HL-60/S4 (cell line): ENCODE data around the gene G2E3.
"Not testable (repeated sequence)": the region's sequence is repeated elsewhere in the genome, so short reads cannot be mapped to it uniquely, and the experiment has no call there.

Experiments
- in situ Hi-C: fragments of 300-500 bp; cut with MboI; formaldehyde crosslinking; loops from 2 replicates; pipeline ENCODE4 v1.14.3; 2022; ENCODE audit warnings: low sequenced_read_pairs

Gene G2E3

GRCh38 chr14:30558675-30559555 is at the start of gene G2E3:
TSS of gene G2E3 (plus strand) at chr14:30559158. CDS start at chr14:30581080, 21,922 bp downstream.
- in situ Hi-C loops, result no loop called here

- in situ Hi-C loops, result no loop called here
Observed at GRCh38 chr14:30517737-30518136, 41.2 kb upstream of the G2E3 start.

DNA sequence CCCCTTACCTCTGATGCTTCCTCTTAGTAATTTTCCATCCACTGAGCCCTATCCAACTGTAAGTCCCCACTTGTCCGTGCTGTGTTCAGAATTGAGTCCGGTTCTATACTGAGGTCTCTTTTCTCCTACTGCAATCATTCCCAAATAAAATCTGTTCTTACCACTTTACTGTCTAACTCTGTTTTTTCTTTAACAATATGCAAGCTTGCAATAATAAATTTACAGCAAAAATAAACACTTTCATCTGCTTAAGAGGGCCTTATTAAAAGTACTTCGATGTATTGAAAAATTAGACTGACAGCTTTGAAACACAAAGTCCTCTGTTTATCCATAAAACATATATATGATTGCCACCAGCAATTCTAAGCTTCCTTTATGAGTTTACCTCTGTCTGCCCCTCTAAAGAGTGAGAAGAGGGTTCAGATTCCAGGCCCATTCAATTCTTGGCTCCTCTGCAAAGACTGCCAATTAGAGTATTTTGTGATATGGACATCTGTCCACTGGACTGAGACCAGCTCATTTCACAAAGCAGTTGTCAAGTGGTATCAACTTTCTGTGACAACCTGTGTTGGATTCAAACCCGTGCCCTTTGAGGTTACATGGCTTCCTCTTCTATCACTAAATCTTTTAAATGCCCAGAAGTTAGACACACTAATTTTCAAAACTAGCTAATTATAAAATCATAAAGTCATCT is 39.9 kb upstream of the G2E3 start:
- in situ Hi-C loops, result no loop called here

DNA sequence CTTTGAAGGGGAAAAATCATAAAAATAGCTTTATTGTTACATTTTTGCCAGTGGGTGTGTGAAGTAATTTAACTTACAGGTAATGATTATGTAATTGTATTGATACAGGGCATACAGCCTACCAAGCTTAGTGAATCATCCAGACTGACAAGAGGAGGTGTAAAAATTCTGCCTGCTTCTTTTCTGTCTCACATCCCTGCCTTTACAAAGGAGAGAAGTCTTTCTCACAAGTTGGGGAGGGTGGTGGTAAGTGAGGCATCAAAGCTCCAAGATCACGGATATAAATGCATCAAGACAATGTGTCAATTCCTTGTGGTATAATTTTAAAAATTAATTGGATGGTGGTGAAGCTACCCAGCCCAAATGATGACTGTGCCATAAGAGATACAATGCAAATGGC is 39.0 kb upstream of the G2E3 start:
- in situ Hi-C loops, result no loop called here

GRCh38 chr14:30520536-30520935 is 38.4 kb upstream of the G2E3 start:
- in situ Hi-C loops, result no loop called here

GRCh38 chr14:30521899-30522736 is 36.8 kb upstream of the G2E3 start:
- in situ Hi-C loops, result no loop called here

DNA sequence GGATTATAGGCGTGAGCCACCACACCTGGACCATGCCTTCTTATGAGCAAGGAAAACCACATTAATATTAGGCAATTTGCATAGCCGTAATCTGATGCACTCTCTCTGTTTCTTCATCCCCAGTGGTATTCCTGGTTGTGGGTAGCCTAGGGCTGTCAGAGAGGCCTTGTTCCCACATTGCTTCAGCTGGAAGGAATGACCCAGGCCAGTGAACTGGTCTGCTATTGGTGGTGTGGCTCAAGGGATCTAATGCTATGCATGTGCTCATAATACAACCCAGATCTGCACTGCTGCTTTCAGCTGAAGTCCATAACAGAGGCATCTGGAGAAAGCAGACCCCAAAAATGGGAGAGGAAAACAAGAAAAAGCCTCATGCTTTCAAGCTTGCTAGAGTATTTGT is 33.1 kb upstream of the G2E3 start:
- in situ Hi-C loops, result no loop called here

DNA sequence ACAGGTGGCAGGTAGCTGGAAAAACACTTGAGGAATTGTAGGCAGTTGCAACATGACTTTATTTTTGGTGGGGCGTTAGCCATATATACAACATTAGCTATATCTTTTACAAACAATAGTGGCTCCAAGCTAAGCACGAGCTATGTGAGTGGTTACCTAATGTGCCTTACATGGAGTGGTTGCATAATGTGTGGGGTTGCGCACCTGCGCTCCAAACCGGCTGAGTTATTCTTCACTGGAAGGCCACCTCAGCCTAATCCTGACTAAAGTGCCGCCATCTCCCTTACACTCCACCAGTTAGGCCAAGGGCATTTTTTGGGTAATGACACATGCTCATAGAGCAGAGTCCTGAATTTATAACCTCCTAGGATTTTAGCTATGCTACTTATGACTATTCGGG is 31.8 kb upstream of the G2E3 start:
- in situ Hi-C loops, result no loop called here

DNA sequence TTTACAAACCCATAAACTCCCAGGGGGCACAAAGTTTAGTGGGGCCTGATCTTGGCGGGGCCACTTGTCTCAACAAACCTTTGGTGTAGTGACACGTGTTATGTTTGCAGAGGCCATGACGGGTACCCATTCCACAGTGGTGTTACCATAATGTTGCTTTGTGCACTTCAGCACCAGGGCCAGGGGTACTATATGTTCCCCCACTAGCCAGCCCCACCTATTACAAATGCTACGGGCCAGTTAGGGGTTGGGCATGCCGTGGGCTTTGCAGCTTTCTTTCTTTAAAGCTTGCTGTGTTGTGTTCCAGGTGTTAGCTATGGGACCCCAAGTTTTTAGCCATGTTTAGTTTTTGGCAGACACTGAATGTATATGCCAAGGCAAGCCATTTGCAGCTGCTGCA is 30.8 kb upstream of the G2E3 start:
- in situ Hi-C loops, result no loop called here

DNA sequence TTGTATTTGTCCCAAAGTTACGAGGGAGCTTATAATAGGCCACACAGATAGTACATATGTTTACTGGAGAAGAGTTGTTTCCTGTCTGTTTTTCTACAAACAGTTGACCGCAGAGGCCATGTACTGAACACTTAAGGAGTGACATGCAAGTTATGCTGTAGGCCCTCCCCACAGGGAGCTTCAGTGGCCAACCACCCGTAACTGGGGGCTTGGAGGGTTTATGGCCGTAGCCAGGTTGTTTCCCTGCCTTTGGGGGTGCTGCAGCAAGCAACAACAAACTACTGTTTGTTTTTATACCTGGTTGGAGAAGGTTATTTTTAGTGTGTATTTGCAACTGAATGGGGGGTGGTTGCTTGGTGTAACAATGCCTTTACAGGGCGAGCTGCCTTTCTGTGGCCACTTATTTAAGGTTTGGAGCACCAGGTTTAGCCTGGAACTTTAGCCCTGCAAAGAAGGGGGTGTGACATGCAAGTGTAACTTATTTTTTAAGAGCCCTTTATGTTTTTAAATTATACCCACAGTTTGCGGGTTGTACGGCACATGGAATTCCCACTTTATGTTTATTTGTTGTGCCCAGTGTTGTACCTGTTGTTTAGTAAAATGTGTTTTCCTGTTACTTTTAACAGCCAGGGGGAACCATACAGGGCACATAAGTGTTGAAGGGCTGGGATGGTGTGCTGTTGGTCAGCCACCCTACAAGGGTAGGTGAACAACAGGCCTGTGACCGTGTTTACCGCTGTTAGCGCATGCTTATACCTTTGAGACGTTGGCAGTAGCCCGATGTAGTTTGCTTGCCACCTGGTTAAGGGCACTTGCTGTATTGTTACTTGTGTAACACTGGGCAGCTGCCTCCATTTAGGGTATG is 29.9 kb upstream of the G2E3 start:
- in situ Hi-C loops, result no loop called here

DNA sequence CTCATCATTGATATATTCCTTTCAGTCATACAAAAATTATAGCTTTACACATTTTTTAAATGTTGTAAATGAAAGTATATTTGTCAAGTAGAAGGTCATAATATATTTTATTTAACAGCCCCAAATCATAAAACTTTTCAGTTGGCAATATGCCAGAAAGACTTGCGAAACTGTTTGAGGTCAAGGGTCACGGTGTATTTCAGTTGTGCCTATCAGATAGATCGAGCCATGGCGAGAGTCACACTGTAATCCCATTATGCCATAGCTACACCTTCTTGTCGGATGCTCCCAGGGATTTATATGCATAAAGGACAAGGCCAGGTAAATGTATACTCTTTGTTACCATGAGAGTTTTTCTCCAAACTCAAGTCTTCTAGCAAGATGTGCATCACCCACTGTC is 26.7 kb upstream of the G2E3 start:
- in situ Hi-C loops, result no loop called here

- in situ Hi-C loops, result no loop called here
Observed at GRCh38 chr14:30533126-30533525, 25.8 kb upstream of the G2E3 start.

DNA sequence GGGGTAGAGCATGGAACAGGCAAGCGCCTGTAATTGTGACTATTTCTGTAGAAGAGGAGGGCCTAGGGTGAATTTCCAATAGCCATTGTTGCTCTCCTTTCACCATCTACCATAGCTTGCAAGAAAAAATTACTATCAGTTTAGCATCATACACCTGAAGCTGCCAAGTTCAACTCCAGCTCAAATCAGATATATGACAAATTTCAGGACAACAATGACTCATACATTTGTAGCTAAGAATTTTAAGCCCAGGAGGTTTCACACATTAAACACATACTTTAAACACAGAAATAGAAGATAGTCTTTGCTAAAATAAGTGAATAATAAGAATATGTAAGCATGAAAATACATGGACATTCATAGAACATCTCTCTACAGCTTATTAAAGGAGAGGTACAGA is 17.6 kb upstream of the G2E3 start:
- in situ Hi-C loops, result no loop called here

DNA sequence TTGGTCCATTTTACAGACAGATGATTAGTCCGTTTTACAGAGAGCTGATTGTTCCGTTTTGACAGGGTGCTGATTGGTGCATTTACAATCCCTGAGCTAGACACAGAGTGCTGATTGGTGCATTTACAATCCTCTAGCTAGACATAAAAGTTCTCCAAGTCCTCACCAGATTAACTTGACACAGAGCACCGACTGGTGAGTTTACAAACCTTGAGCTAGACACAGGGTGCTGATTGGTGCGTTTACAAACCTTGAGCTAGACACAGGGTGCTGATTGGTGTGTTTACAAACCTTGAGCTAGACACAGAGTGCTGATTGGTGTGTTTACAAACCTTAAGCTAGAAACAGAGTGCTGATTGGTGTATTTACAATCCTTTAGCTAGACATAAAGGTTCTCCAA is 12.2 kb upstream of the G2E3 start:
- in situ Hi-C loops, result not testable (repeated sequence)

DNA sequence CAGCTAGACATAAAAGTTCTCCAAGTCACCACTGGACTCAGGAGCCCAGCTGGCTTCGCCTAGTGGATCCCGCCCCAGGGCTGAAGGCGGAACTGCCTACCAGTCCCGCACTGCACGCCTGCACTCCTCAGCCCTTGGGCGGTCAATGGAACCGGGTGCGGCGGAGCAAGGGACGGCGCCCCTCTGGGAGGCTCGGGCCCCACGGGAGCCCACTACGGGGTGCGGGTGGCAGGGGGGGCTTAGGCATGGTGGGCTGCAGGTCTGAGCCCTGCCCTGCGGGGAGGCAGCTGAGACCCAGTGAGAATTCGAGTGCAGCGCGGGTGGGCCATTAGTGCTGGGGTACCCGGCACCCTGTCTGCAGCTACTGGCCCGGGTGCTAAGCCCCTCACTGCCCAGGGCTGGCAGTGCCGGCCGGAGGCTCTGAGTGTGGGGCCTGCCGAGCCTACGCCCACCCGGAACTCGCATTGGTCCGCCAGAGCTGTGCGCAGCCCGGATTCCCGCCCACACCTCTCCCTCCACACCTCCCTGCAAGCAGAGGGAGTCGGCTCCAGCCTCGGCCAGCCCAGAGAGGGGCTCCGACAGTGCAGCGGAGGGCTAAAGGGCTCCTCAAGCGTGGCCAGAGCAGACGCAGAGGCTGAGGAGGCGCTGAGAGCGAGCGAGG is 11.4 kb upstream of the G2E3 start:
- in situ Hi-C loops, result no loop called here

- in situ Hi-C loops, result no loop called here
Observed at GRCh38 chr14:30550335-30550734, 8.6 kb upstream of the G2E3 start.

DNA sequence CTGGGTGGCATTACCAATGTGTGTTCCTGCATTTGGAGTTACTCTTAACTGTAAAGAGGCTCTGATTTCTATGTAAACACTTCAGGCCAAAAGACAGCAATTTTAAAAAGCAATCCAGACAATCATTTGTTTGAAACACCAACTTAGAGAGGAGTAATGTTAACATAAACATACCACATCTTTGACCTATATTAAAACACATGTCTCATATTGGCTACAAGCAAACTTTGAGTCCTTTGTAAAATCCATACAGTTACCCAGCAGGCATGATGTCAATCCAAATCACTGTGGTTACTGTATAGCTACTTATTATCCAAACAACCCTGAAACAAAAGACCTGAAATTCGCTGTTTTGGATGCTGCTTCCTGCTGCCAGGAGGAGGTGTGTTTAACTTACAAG is 7.5 kb upstream of the G2E3 start:
- in situ Hi-C loops, result no loop called here

GRCh38 chr14:30553311-30553989 is 5.5 kb upstream of the G2E3 start:
- in situ Hi-C loops, result no loop called here

DNA sequence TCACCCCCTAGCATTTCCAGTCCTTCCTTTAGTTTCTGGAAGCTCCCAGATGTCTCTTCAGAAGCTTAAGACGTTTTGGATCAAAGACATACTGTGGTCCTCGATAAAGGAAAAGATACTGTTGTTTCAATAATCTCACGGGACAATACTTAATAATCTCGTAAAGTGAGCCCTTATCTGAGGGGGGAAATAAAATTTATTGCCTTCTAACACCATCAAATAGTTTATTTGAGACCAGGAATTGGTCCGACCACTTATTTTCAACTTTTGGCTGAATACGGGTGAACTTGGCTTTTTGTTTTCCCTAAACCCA is 640 bp upstream of the G2E3 start:
- in situ Hi-C loops, result no loop called here

DNA sequence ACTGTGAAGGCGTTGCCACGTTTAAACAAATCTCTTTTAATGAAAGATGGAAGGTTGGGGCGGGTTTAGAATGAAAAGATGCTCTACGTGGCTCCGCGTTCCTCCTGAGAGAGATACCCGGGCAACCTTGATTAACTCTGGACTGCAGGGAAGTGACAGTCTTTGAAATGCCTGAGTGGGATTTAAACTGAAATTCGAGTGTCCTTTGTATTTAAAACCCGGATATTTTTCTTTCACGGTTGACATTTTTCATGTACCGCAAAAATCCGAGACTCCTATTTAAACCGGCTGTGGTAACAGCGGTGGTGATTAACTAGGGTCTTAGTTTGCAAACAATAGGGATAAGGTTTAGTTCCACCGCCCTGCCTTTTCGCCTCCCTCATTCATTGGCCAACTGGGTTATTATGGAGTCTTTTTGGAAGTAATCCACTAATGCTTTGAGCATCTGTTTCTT is 707 bp downstream of the G2E3 start:
- in situ Hi-C loops, result no loop called here
